SH-SY5Y (cell line): ENCODE measurements around the gene RNF7.

Source experiments
- GATA2 ChIP-seq: IDR thresholded peaks from 2 replicates; pipeline ENCODE4 v1.6.1; 2011; ENCODE audit warnings: mild to moderate bottlenecking, low read depth, low read length
- GATA3 ChIP-seq: IDR thresholded peaks from 2 replicates; pipeline ENCODE4 v1.6.1; 2011; ENCODE audit warnings: low read depth, mild to moderate bottlenecking, low read length, moderate library complexity

DNA sequence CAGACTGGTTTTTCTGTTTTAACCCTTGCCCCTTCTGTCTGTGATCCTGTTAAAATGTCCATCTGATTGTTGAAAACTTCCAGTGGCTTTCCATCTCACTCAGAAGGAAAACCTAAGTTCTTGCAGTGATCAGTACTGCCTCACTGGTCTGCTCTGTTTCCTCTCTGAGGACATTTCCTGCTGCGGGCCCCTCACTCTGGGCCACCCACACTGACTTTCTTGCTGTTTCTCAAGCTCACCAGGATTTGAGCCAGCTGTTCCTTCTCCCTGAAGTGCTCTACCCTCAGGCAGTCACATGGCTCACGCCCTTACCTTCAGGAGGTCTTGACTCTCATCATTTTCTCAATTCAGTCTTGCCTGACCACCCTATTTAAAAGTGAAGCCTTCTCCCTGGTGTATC is 26.9 kb downstream of the RNF7 start:
- no peak for TF ChIP-seq GATA3
- TF ChIP-seq GATA2, result no peak
